ENCODE measurements around the gene CISTR.

CISTR gene

GRCh38 chr12:53744751-53745150 is 7.0 kb downstream of the CISTR start:
- Histone ChIP-seq H3K4me3 (replicated peaks; ENCODE audit: insufficient read depth, low read length) (no peak overlapping the region), H3K27me3 (ENCODE audit: insufficient read depth, poor library complexity, severe bottlenecking) (peaks cover 35% of the 10 kb centered on the region), H3K27ac (replicated peaks) (no peak overlapping the region)
- no peak for TF ChIP-seq SPI1 (IDR thresholded peaks at IDR 0.05; ENCODE audit: borderline replicate concordance, low read depth)
- TF ChIP-seq POLR2AphosphoS5 (IDR thresholded peaks at IDR 0.05; ENCODE audit: low read depth): no peak
- TF ChIP-seq GABPA (IDR thresholded peaks at IDR 0.05; ENCODE audit: low read depth): no peak
- TF ChIP-seq CTCF (IDR thresholded peaks at IDR 0.05; ENCODE audit: insufficient read depth, low read length): no peak
- TF ChIP-seq, protein P1, sequence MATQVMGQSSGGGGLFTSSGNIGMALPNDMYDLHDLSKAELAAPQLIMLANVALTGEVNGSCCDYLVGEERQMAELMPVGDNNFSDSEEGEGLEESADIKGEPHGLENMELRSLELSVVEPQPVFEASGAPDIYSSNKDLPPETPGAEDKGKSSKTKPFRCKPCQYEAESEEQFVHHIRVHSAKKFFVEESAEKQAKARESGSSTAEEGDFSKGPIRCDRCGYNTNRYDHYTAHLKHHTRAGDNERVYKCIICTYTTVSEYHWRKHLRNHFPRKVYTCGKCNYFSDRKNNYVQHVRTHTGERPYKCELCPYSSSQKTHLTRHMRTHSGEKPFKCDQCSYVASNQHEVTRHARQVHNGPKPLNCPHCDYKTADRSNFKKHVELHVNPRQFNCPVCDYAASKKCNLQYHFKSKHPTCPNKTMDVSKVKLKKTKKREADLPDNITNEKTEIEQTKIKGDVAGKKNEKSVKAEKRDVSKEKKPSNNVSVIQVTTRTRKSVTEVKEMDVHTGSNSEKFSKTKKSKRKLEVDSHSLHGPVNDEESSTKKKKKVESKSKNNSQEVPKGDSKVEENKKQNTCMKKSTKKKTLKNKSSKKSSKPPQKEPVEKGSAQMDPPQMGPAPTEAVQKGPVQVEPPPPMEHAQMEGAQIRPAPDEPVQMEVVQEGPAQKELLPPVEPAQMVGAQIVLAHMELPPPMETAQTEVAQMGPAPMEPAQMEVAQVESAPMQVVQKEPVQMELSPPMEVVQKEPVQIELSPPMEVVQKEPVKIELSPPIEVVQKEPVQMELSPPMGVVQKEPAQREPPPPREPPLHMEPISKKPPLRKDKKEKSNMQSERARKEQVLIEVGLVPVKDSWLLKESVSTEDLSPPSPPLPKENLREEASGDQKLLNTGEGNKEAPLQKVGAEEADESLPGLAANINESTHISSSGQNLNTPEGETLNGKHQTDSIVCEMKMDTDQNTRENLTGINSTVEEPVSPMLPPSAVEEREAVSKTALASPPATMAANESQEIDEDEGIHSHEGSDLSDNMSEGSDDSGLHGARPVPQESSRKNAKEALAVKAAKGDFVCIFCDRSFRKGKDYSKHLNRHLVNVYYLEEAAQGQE (IDR thresholded peaks at IDR 0.05; ENCODE audit: insufficient replicate concordance, low read depth): no peak
- DNase-seq (ENCODE audit: low read depth in 1 of 2, low spot score in 1 of 2): no peak

DNA sequence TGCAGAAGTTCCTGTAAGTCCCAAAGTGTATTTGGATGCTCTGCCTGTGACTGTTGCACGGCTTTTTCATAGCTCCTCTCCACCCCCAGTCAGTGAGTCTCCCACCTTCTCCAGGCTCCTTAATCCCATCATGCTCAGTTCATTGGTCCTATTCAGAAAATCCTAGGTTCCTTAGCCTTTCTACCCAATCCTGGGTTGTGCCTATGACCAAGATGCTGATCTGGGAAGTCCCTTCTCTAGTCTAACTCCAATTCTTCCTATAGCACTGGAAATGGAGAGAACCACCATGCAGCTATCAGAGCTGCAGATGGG is 7.7 kb downstream of the CISTR start:
- DNase-seq (ENCODE audit: low read depth in 1 of 2, low spot score in 1 of 2): no peak
- Histone ChIP-seq H3K27ac (replicated peaks) (no peak overlapping the region), H3K4me3 (replicated peaks; ENCODE audit: insufficient read depth, low read length) (no peak overlapping the region), H3K27me3 (ENCODE audit: insufficient read depth, poor library complexity, severe bottlenecking) (peaks cover 40% of the 10 kb centered on the region)
- TF ChIP-seq SPI1 (IDR thresholded peaks at IDR 0.05; ENCODE audit: borderline replicate concordance, low read depth): no peak

DNA sequence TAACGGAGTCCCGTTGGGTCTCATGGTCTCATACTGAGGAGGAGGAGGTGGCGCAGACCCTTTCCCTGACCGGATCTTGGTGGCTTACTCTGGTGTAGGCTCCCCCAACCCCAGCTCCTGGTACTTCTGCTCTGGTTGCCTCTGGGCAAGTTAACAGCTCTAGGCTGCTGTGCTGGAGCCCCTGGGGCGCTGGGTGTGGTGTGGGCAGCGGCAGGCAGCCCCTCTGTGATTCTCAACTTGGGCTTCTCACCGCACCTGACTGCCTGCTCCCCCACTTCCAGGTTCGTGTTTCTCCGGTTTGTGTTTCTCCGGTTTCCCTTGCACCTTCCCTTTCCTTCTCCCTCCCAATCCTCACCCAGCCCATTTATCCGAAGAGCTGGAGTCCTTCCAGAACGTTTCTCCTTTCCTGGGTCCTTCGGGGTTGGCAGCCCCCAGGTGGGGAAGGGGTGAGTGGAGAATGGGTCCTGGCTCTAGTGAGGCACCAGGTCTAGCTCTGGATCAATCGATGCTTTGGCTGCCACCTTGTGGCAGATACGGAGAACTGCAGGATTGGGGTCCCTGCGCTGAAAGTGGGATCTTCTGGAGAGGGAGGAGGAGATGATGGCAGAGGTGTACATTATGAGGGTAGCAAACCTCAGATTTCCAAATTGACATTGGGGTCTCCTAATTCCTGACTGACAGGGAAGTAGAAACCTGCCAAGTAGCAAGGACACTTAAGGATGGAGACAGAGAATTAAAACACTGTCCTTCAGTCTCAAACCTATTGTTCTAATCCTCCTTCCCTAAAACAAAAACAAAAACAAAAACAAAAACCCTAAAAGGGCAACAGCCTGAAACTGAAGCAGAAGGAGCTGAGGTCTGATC is 8.3 kb downstream of the CISTR start:
- H3K27me3 ChIP-seq (ENCODE audit: insufficient read depth, poor library complexity, severe bottlenecking): peaks cover 43% of the 10 kb centered on the region
- TF ChIP-seq CTCF (IDR thresholded peaks at IDR 0.05; ENCODE audit: insufficient read depth, low read length) (peak; percentile 83), SPI1 (IDR thresholded peaks at IDR 0.05; ENCODE audit: borderline replicate concordance, low read depth) (no peak), GABPA (IDR thresholded peaks at IDR 0.05; ENCODE audit: low read depth) (no peak)
- DNase-seq (ENCODE audit: low read depth in 1 of 2, low spot score in 1 of 2): peak; percentile 38 to 54
- no peak overlapping the region for H3K27ac ChIP-seq (replicated peaks)
- no peak overlapping the region for H3K4me3 ChIP-seq (replicated peaks; ENCODE audit: insufficient read depth, low read length)

DNA sequence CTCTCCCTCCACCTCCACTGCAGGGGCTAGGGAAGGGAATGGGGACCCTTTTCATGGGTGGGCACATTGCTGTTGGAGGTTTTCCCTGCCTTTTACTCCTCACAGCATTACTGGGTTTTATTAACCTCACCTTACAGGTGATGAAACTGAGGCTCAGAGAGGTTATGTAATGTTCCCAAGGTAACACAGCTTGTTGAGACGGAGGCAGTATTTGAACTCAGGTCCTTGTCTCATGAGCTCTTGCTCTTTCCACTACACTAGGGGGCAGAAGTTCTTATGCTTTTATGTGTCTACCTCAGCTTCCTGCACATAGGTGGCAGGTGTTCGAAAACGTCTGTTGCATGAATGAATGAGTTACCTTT is 11.7 kb downstream of the CISTR start:
- no peak for DNase-seq (ENCODE audit: low read depth in 1 of 2, low spot score in 1 of 2)
- Histone ChIP-seq H3K4me3 (replicated peaks; ENCODE audit: insufficient read depth, low read length) (no peak overlapping the region), H3K27me3 (ENCODE audit: insufficient read depth, poor library complexity, severe bottlenecking) (peaks cover 40% of the 10 kb centered on the region), H3K27ac (replicated peaks) (no peak overlapping the region)
- TF ChIP-seq SPI1 (IDR thresholded peaks at IDR 0.05; ENCODE audit: borderline replicate concordance, low read depth) (no peak), CTCF (IDR thresholded peaks at IDR 0.05; ENCODE audit: insufficient read depth, low read length) (no peak), GABPA (IDR thresholded peaks at IDR 0.05; ENCODE audit: low read depth) (no peak), POLR2AphosphoS5 (IDR thresholded peaks at IDR 0.05; ENCODE audit: low read depth) (no peak)
- TF ChIP-seq, protein P1 (IDR thresholded peaks at IDR 0.05; ENCODE audit: insufficient replicate concordance, low read depth): no peak

Measured in HL-60 (cell line).